Left cardiac atrium (tissue), 4 donors: ENCODE measurements around the gene PTGES3. TPM values are rescaled to one million over a fixed set of nuclear protein-coding genes. Genes with fewer than 3 reads are reported as not detected.
"Not testable (repeated sequence)": the region's sequence is repeated elsewhere in the genome, so short reads cannot be mapped to it uniquely, and the experiment has no call there.

ENCODE experiments used
- ATAC-seq, 2 donors: fragments of 200-7000 bp; cut with Tn5 transposase; one replicate each; pipeline ENCODE4 v1.9.1; 2020; ENCODE audit warnings: mild to moderate bottlenecking in 2 of 2, moderate library complexity in 2 of 2
- DNase-seq: peaks from one replicate; pipeline ENCODE4 v3.0.0-alpha.2; 2020
- intact Hi-C, 2 donors: fragments of 100-400 bp; cut with DNase I; formaldehyde crosslinking; loops; one replicate each; pipeline versions ENCODE4 v1.14.1 to v1.15.1; 2022 to 2023
- long read RNA-seq: library from polyadenylated mRNA; unstranded; transcript quantifications from one replicate; pipeline ENCODE4 v2.0.0, GENCODE V29; 2021
- total RNA-seq, 2 donors: library from RNA; stranded (reverse); fragmentation: NEBNext Ultra II Directional; extraction: Animal tissue kit (Norgen Biotek cat#: 25700); gene quantifications; one replicate each; pipeline ENCODE4 v1.2.1, GENCODE V29; 2021
- donor health status: DM: no; HTN: yes; CAD: no.
- donor health status: DM: no; HTN: yes; CAD: no; lungs with severe emphysema.
- donor health status: DM: yes; HTN: yes; CAD: no.
- donor health status: Dilated cardiomyopathy.

The PTGES3 gene
- 100 to 1,000 TPM; 126 to 138 TPM for total RNA-seq
- long read RNA-seq, transcript PTGES3-201 (8 exons, 1,920 nt): major isoform, 179 of 196 reads
- long read RNA-seq, transcript PTGES3-202 (7 exons, 1,547 nt): minor isoform, 6 of 196 reads
- long read RNA-seq, partial matches to known transcripts: 1 of 196 reads
- long read RNA-seq, other reads (novel, unspliced or antisense): 5 of 196 reads

- peak; percentile 98 for DNase-seq
- intact Hi-C loops: no loop called here
- peak; percentile 94 to 95 for ATAC-seq
These were observed at the start of gene PTGES3 for GRCh38 chr12:56688129-56688845. TSS of gene PTGES3 (minus strand) at chr12:56688284. CDS start at chr12:56687999, 285 bp downstream.

GRCh38 chr12:56728139-56728861 is 40.2 kb upstream of the PTGES3 start:
- no peak for ATAC-seq
- intact Hi-C loops: loop anchor here in 1 of 2 donors (10.0 kb wide), 1 partner anchor 83 kb away; the partner anchor contains the start of gene ATP5F1B
- DNase-seq: no peak

- not testable (repeated sequence) for DNase-seq, ATAC-seq
- intact Hi-C loops: loop anchor here in 1 of 2 donors (10.0 kb wide), 1 partner anchor 81 kb away; the partner anchor contains the start of gene ATP5F1B
These were observed 38.2 kb upstream of the PTGES3 start for GRCh38 chr12:56726196-56726675.

GRCh38 chr12:56725723-56726102 is 37.6 kb upstream of the PTGES3 start:
- ATAC-seq (no peak), DNase-seq (no peak)
- intact Hi-C loops: loop anchor here in 1 of 2 donors (2.0 to 10.0 kb wide), 2 partner anchors 39 to 81 kb away; partner anchors contain the start of gene ATP5F1B

- ATAC-seq (peak; percentile 98), DNase-seq (peak; percentile 100)
- intact Hi-C loops: loop anchor here in 1 of 2 donors (2.0 to 10.0 kb wide), 2 partner anchors 38 to 80 kb away; partner anchors contain the start of gene ATP5F1B
These were observed 37.1 kb upstream of the PTGES3 start, which contains the start of gene NACA for GRCh38 chr12:56724972-56725722. TSS of gene NACA (minus strand) at chr12:56725299. CDS start at chr12:56724521, 778 bp downstream.

- intact Hi-C loops: loop anchor here in 1 of 2 donors (2.0 to 10.0 kb wide), 2 partner anchors 38 to 80 kb away; partner anchors contain the start of gene ATP5F1B
- ATAC-seq: peak; percentile 13 to 16
- no peak for DNase-seq
These were observed 36.6 kb upstream of the PTGES3 start for GRCh38 chr12:56724701-56724971.

GRCh38 chr12:56723889-56724700 is 36.0 kb upstream of the PTGES3 start:
- intact Hi-C loops: loop anchor here in 1 of 2 donors (2.0 to 10.0 kb wide), 2 partner anchors 37 to 79 kb away; partner anchors contain the start of gene ATP5F1B
- peak; percentile 53 for DNase-seq

GRCh38 chr12:56723352-56723751 is 35.3 kb upstream of the PTGES3 start:
- ATAC-seq: no peak
- intact Hi-C loops: loop anchor here in 1 of 2 donors (10.0 kb wide), 1 partner anchor 79 kb away; the partner anchor contains the start of gene ATP5F1B
- no peak for DNase-seq

More at GRCh38 chr12:56723889-56724700, 36.0 kb upstream of the PTGES3 start:
- peak; percentile 20 to 29 for ATAC-seq

GRCh38 chr12:56722832-56723231 is 34.7 kb upstream of the PTGES3 start:
- intact Hi-C loops: loop anchor here in 1 of 2 donors (10.0 kb wide), 1 partner anchor 78 kb away; the partner anchor contains the start of gene ATP5F1B
- DNase-seq: no peak
- no peak for ATAC-seq

GRCh38 chr12:56721721-56722120 is 33.6 kb upstream of the PTGES3 start:
- ATAC-seq (no peak), DNase-seq (no peak)
- intact Hi-C loops: loop anchor here in 1 of 2 donors (10.0 kb wide), 1 partner anchor 77 kb away; the partner anchor contains the start of gene ATP5F1B

GRCh38 chr12:56721216-56721615 is 33.1 kb upstream of the PTGES3 start:
- intact Hi-C loops: loop anchor here in 1 of 2 donors (10.0 kb wide), 1 partner anchor 76 kb away; the partner anchor contains the start of gene ATP5F1B
- ATAC-seq: no peak
- DNase-seq: no peak

GRCh38 chr12:56720731-56721151 is 32.7 kb upstream of the PTGES3 start:
- no peak for DNase-seq
- no peak for ATAC-seq
- intact Hi-C loops: loop anchor here in 1 of 2 donors (10.0 kb wide), 1 partner anchor 76 kb away; the partner anchor contains the start of gene ATP5F1B

GRCh38 chr12:56719056-56719455 is 31.0 kb upstream of the PTGES3 start:
- no peak for DNase-seq
- ATAC-seq: no peak
- intact Hi-C loops: no loop called here

- intact Hi-C loops: no loop called here
- ATAC-seq (no peak), DNase-seq (no peak)
These were observed 30.6 kb upstream of the PTGES3 start for GRCh38 chr12:56718636-56719035.

GRCh38 chr12:56718149-56718548 is 30.1 kb upstream of the PTGES3 start:
- intact Hi-C loops: no loop called here
- no peak for ATAC-seq

GRCh38 chr12:56716933-56717880 is 29.1 kb upstream of the PTGES3 start:
- ATAC-seq (no peak), DNase-seq (no peak)
- intact Hi-C loops: no loop called here

More at GRCh38 chr12:56718149-56718548, 30.1 kb upstream of the PTGES3 start:
- no peak for DNase-seq
